Uterus (tissue), 2 donors: ENCODE results near the gene EIF4B.
"Not testable (repeated sequence)": the region's sequence is repeated elsewhere in the genome, so short reads cannot be mapped to it uniquely, and the experiment has no call there.

Experiments used
- POLR2A ChIP-seq, 2 donors: fragments of 450-650 bp; IDR thresholded peaks; one replicate each; pipeline ENCODE4 v1.6.1; 2016; ENCODE audit warnings: antibody characterized with exemption in 2 of 2, mild to moderate bottlenecking in 1 of 2, moderate library complexity in 1 of 2
- TF ChIP-seq, protein P1 (sequence below), 4 experiments: fragments of 200-600 bp in 2 of 4; fragments of 450-650 bp in 2 of 4; sonication (generic) in 2 of 4; IDR thresholded peaks; one replicate each; pipeline ENCODE4 v1.5.1; 2016 to 2019; ENCODE audit warnings: antibody characterized with exemption in 4 of 4, mild to moderate bottlenecking in 2 of 4, moderate library complexity in 1 of 4

GRCh38 chr12:53033832-53034231, 27.6 kb downstream of the EIF4B start:
- TF ChIP-seq, protein P1, sequence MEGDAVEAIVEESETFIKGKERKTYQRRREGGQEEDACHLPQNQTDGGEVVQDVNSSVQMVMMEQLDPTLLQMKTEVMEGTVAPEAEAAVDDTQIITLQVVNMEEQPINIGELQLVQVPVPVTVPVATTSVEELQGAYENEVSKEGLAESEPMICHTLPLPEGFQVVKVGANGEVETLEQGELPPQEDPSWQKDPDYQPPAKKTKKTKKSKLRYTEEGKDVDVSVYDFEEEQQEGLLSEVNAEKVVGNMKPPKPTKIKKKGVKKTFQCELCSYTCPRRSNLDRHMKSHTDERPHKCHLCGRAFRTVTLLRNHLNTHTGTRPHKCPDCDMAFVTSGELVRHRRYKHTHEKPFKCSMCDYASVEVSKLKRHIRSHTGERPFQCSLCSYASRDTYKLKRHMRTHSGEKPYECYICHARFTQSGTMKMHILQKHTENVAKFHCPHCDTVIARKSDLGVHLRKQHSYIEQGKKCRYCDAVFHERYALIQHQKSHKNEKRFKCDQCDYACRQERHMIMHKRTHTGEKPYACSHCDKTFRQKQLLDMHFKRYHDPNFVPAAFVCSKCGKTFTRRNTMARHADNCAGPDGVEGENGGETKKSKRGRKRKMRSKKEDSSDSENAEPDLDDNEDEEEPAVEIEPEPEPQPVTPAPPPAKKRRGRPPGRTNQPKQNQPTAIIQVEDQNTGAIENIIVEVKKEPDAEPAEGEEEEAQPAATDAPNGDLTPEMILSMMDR (IDR thresholded peaks at IDR 0.05): not testable (repeated sequence)
- TF ChIP-seq POLR2A (IDR thresholded peaks at IDR 0.05): not testable (repeated sequence)
